Adipocyte (in vitro differentiated cells): ENCODE measurements around the gene RELN.

ENCODE experiments used
- DNase-seq: peaks from one replicate; pipeline ENCODE4 v3.0.0-alpha.2; 2015; ENCODE audit warnings: low read depth
- H3K27me3 ChIP-seq: replicated peaks from 2 replicates; pipeline ENCODE4 v1.7.0; 2013; ENCODE audit warnings: mild to moderate bottlenecking, low read length, moderate library complexity; ENCODE audit not compliant: control insufficient read depth, insufficient read depth
- H3K36me3 ChIP-seq: 2 replicates; pipeline ENCODE4 v1.7.0; 2013; ENCODE audit warnings: low read length, mild to moderate bottlenecking, moderate library complexity; ENCODE audit not compliant: control insufficient read depth, insufficient read depth, severe bottlenecking
- H3K4me1 ChIP-seq: 2 replicates; pipeline ENCODE4 v1.7.0; 2013; ENCODE audit warnings: mild to moderate bottlenecking, low read length, moderate library complexity; ENCODE audit not compliant: control insufficient read depth, insufficient read depth
- H3K4me3 ChIP-seq: 2 replicates; pipeline ENCODE4 v1.7.0; 2013; ENCODE audit warnings: mild to moderate bottlenecking, low read length, moderate library complexity
- H3K9ac ChIP-seq: 2 replicates; pipeline ENCODE4 v1.7.0; 2013; ENCODE audit warnings: mild to moderate bottlenecking, low read length, moderate library complexity
- H3K9me3 ChIP-seq: 2 replicates; pipeline ENCODE4 v1.7.0; 2013; ENCODE audit warnings: mild to moderate bottlenecking, low read length, moderate library complexity; ENCODE audit not compliant: control insufficient read depth

The RELN gene

GRCh38 chr7:103626776-103627175, 362.7 kb downstream of the RELN start:
- Histone ChIP-seq H3K36me3 (no peaks in the 10 kb centered on the region), H3K4me1 (no peaks in the 10 kb centered on the region)
- no peak for DNase-seq

GRCh38 chr7:103622274-103622673, 367.2 kb downstream of the RELN start:
- DNase-seq: no peak
- Histone ChIP-seq H3K27me3 (no peaks in the 10 kb centered on the region), H3K4me3 (no peak overlapping the region), H3K9ac (no peak overlapping the region), H3K36me3 (no peaks in the 10 kb centered on the region), H3K4me1 (no peaks in the 10 kb centered on the region), H3K9me3 (no peaks in the 10 kb centered on the region)

More at GRCh38 chr7:103626776-103627175, 362.7 kb downstream of the RELN start:
- Histone ChIP-seq H3K27me3 (no peaks in the 10 kb centered on the region), H3K4me3 (no peak overlapping the region), H3K9ac (no peak overlapping the region), H3K9me3 (no peaks in the 10 kb centered on the region)

- H3K27me3 ChIP-seq: no peaks in the 10 kb centered on the region
- H3K9me3 ChIP-seq: no peaks in the 10 kb centered on the region
- peaks cover 8% of the 10 kb centered on the region for H3K4me1 ChIP-seq
- no peak overlapping the region for H3K4me3 ChIP-seq
- DNase-seq: no peak
- no peaks in the 10 kb centered on the region for H3K36me3 ChIP-seq
- H3K9ac ChIP-seq: no peak overlapping the region
Measured at GRCh38 chr7:103613655-103614642, 375.5 kb downstream of the RELN start.

GRCh38 chr7:103609778-103610177, 379.7 kb downstream of the RELN start:
- H3K36me3 ChIP-seq: no peaks in the 10 kb centered on the region
- H3K4me1 ChIP-seq: peaks cover 8% of the 10 kb centered on the region
- H3K27me3 ChIP-seq: no peaks in the 10 kb centered on the region
- no peak overlapping the region for H3K9ac ChIP-seq
- H3K4me3 ChIP-seq: no peak overlapping the region
- H3K9me3 ChIP-seq: no peaks in the 10 kb centered on the region
- no peak for DNase-seq

- DNase-seq: no peak
- no peak overlapping the region for H3K9ac ChIP-seq
- H3K4me3 ChIP-seq: no peak overlapping the region
Measured at GRCh38 chr7:103605640-103606039, 383.8 kb downstream of the RELN start.

GRCh38 chr7:103598326-103598905, 391.0 kb downstream of the RELN start:
- no peaks in the 10 kb centered on the region for H3K36me3 ChIP-seq
- H3K9me3 ChIP-seq: no peaks in the 10 kb centered on the region
- H3K4me1 ChIP-seq: no peaks in the 10 kb centered on the region
- H3K4me3 ChIP-seq: no peak overlapping the region
- no peaks in the 10 kb centered on the region for H3K27me3 ChIP-seq
- no peak for DNase-seq
- H3K9ac ChIP-seq: no peak overlapping the region

More at GRCh38 chr7:103605640-103606039, 383.8 kb downstream of the RELN start:
- peaks cover 3% of the 10 kb centered on the region for H3K4me1 ChIP-seq
- H3K36me3 ChIP-seq: no peaks in the 10 kb centered on the region
- H3K9me3 ChIP-seq: no peaks in the 10 kb centered on the region
- H3K27me3 ChIP-seq: no peaks in the 10 kb centered on the region

GRCh38 chr7:103597606-103598005, 391.9 kb downstream of the RELN start:
- no peaks in the 10 kb centered on the region for H3K36me3 ChIP-seq
- no peak overlapping the region for H3K4me3 ChIP-seq
- no peaks in the 10 kb centered on the region for H3K9me3 ChIP-seq
- H3K9ac ChIP-seq: no peak overlapping the region
- H3K4me1 ChIP-seq: no peaks in the 10 kb centered on the region
- no peaks in the 10 kb centered on the region for H3K27me3 ChIP-seq
- no peak for DNase-seq

GRCh38 chr7:103594186-103594585, 395.3 kb downstream of the RELN start:
- Histone ChIP-seq H3K9me3 (no peaks in the 10 kb centered on the region), H3K9ac (no peak overlapping the region), H3K4me1 (no peaks in the 10 kb centered on the region), H3K36me3 (peaks cover 2% of the 10 kb centered on the region), H3K27me3 (no peaks in the 10 kb centered on the region), H3K4me3 (no peak overlapping the region)
- DNase-seq: no peak

- Histone ChIP-seq H3K4me1 (no peaks in the 10 kb centered on the region), H3K9ac (no peak overlapping the region), H3K9me3 (no peaks in the 10 kb centered on the region), H3K4me3 (no peak overlapping the region), H3K27me3 (no peaks in the 10 kb centered on the region), H3K36me3 (peaks cover 2% of the 10 kb centered on the region)
- no peak for DNase-seq
Measured at GRCh38 chr7:103593691-103594090, 395.8 kb downstream of the RELN start.

- Histone ChIP-seq H3K36me3 (peaks cover 2% of the 10 kb centered on the region), H3K9ac (no peak overlapping the region), H3K4me3 (no peak overlapping the region), H3K9me3 (no peaks in the 10 kb centered on the region), H3K4me1 (no peaks in the 10 kb centered on the region), H3K27me3 (no peaks in the 10 kb centered on the region)
- no peak for DNase-seq
Measured at GRCh38 chr7:103592844-103593243, 396.6 kb downstream of the RELN start.

- peaks cover 2% of the 10 kb centered on the region for H3K36me3 ChIP-seq
- no peaks in the 10 kb centered on the region for H3K9me3 ChIP-seq
- H3K4me1 ChIP-seq: no peaks in the 10 kb centered on the region
- H3K4me3 ChIP-seq: no peak overlapping the region
- DNase-seq: no peak
- no peaks in the 10 kb centered on the region for H3K27me3 ChIP-seq
- no peak overlapping the region for H3K9ac ChIP-seq
Measured at GRCh38 chr7:103592187-103592586, 397.3 kb downstream of the RELN start.
